Thyroid gland (tissue), 4 donors: Measurements from ENCODE around the gene VCAN.

ENCODE experiments used
- POLR2A ChIP-seq, 2 donors: fragments of 450-650 bp; IDR thresholded peaks; one replicate each; pipeline ENCODE4 v1.6.1; 2017; ENCODE audit warnings: antibody characterized with exemption in 2 of 2, mild to moderate bottlenecking in 2 of 2, moderate library complexity in 1 of 2
- TF ChIP-seq, protein P1 (sequence below), 6 experiments: fragments of 200-600 bp in 3 of 6; fragments of 450-650 bp in 3 of 6; sonication (generic) in 3 of 6; IDR thresholded peaks; one replicate each; pipeline ENCODE4 v1.5.1; 2016 to 2019; ENCODE audit warnings: antibody characterized with exemption in 6 of 6, mild to moderate bottlenecking in 2 of 6, inconsistent platforms in 1 of 6, moderate library complexity in 1 of 6

DNA sequence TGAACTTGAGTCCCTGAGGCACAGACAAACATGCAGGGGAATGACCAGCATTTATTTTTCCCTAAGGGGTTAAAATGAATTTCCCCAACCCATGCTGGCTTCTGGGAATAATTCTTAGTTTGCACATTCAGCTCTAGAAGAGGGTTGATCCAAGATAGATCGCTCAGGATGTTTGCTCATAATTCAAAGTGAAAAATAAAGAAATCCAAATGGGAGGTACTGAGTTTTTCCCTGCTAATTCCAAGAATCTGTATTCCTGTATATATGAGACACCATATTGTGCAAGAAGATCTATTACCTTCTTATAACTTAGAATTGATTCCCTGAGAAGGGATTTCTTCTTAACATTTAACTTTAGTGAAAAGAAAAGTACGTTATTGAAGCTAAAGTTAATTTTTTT lies 96.2 kb downstream of the VCAN start:
- TF ChIP-seq, protein P1, sequence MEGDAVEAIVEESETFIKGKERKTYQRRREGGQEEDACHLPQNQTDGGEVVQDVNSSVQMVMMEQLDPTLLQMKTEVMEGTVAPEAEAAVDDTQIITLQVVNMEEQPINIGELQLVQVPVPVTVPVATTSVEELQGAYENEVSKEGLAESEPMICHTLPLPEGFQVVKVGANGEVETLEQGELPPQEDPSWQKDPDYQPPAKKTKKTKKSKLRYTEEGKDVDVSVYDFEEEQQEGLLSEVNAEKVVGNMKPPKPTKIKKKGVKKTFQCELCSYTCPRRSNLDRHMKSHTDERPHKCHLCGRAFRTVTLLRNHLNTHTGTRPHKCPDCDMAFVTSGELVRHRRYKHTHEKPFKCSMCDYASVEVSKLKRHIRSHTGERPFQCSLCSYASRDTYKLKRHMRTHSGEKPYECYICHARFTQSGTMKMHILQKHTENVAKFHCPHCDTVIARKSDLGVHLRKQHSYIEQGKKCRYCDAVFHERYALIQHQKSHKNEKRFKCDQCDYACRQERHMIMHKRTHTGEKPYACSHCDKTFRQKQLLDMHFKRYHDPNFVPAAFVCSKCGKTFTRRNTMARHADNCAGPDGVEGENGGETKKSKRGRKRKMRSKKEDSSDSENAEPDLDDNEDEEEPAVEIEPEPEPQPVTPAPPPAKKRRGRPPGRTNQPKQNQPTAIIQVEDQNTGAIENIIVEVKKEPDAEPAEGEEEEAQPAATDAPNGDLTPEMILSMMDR (IDR thresholded peaks at IDR 0.05): no peak
- TF ChIP-seq POLR2A (IDR thresholded peaks at IDR 0.05): no peak
